Vagina (tissue), 2 donors: ENCODE measurements around the gene CD151.

Source experiments
- POLR2A ChIP-seq, 2 donors: fragments of 450-650 bp; IDR thresholded peaks; one replicate each; pipeline ENCODE4 v1.6.1; 2017; ENCODE audit warnings: antibody characterized with exemption in 2 of 2, mild to moderate bottlenecking in 2 of 2, moderate library complexity in 2 of 2
- TF ChIP-seq, protein P1 (sequence below), 3 experiments: fragments of 450-650 bp in 2 of 3; fragments of 200-600 bp in 1 of 3; sonication (generic) in 1 of 3; IDR thresholded peaks; one replicate each; pipeline ENCODE4 v1.5.1; 2017 to 2019; ENCODE audit warnings: antibody characterized with exemption in 3 of 3, mild to moderate bottlenecking in 2 of 3, moderate library complexity in 2 of 3

DNA sequence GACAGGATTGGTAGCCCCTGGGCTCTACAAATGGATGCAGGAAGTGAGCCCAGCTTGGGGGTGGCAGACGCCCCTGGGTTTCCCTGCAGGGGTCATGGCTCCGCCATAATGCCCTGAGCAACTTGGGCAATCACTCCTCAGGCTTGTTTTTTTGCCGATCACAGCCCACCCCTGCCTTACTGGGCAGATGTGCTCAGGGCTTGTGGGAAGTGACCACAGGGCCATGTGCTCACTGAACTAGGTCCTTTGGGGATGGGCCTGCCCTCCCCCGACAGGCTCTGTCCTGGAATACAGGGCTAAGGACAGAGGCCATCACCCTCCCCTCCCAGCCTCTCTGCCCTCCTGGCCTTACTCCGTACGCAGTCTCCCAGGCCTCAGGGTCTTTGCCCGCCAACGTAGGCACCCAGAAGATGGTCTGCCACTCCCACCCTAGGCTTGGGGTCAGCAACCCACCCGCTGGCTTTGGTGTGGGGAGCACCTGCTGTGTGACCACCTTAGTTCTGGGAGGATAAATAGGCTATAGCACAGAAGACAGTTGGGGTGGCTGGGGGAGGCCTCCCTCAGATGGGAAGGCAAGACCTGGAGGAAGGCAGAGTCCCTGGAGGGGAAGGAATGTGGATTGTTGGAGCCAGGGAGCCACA is 19.2 kb upstream of the CD151 start:
- TF ChIP-seq, protein P1, sequence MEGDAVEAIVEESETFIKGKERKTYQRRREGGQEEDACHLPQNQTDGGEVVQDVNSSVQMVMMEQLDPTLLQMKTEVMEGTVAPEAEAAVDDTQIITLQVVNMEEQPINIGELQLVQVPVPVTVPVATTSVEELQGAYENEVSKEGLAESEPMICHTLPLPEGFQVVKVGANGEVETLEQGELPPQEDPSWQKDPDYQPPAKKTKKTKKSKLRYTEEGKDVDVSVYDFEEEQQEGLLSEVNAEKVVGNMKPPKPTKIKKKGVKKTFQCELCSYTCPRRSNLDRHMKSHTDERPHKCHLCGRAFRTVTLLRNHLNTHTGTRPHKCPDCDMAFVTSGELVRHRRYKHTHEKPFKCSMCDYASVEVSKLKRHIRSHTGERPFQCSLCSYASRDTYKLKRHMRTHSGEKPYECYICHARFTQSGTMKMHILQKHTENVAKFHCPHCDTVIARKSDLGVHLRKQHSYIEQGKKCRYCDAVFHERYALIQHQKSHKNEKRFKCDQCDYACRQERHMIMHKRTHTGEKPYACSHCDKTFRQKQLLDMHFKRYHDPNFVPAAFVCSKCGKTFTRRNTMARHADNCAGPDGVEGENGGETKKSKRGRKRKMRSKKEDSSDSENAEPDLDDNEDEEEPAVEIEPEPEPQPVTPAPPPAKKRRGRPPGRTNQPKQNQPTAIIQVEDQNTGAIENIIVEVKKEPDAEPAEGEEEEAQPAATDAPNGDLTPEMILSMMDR (IDR thresholded peaks at IDR 0.05), result no peak
- TF ChIP-seq POLR2A (IDR thresholded peaks at IDR 0.05), result no peak
